Liver (tissue), 9 donors: ENCODE measurements around the gene AGAP2. TPM values are rescaled to one million over a fixed set of nuclear protein-coding genes. Genes with fewer than 3 reads are reported as not detected.

Source experiments
- DNase-seq: peaks from one replicate; pipeline ENCODE4 v3.0.0-alpha.2; 2017; ENCODE audit warnings: low spot score
- H3K27ac ChIP-seq, 2 donors: one replicate each; pipeline ENCODE4 v1.7.0; 2013; ENCODE audit warnings: inconsistent platforms in 2 of 2, low read length in 2 of 2, control low read depth in 1 of 2, low read depth in 1 of 2, mild to moderate bottlenecking in 1 of 2
- H3K27me3 ChIP-seq, 4 donors: one replicate each; pipeline versions ENCODE4 v1.6.1 to v1.7.0; 2013; ENCODE audit warnings: low read length in 3 of 4, inconsistent platforms in 1 of 4, mild to moderate bottlenecking in 1 of 4, moderate library complexity in 1 of 4; ENCODE audit not compliant: control insufficient read depth in 4 of 4, insufficient read depth in 4 of 4
- H3K36me3 ChIP-seq, 4 donors: one replicate each; pipeline versions ENCODE4 v1.6.1 to v1.7.0; 2013; ENCODE audit warnings: low read length in 3 of 4, mild to moderate bottlenecking in 3 of 4, low read depth in 1 of 4, moderate library complexity in 1 of 4; ENCODE audit not compliant: control insufficient read depth in 4 of 4, insufficient read depth in 3 of 4
- H3K4me1 ChIP-seq, 4 donors: one replicate each; pipeline versions ENCODE4 v1.6.1 to v1.7.0; 2013; ENCODE audit warnings: low read length in 3 of 4, mild to moderate bottlenecking in 3 of 4, moderate library complexity in 1 of 4; ENCODE audit not compliant: control insufficient read depth in 4 of 4, insufficient read depth in 4 of 4
- H3K4me3 ChIP-seq, 3 donors: one replicate each; pipeline versions ENCODE4 v1.6.1 to v1.7.0; 2013; ENCODE audit warnings: low read length in 3 of 3, control low read depth in 1 of 3, low read depth in 1 of 3, mild to moderate bottlenecking in 1 of 3
- H3K9ac ChIP-seq, 2 donors: one replicate each; pipeline ENCODE4 v1.7.0; 2013; ENCODE audit warnings: low read length in 2 of 2, mild to moderate bottlenecking in 2 of 2, moderate library complexity in 2 of 2, control low read depth in 1 of 2, low read depth in 1 of 2
- H3K9me3 ChIP-seq, 4 donors: one replicate each; pipeline versions ENCODE4 v1.6.1 to v1.7.0; 2013; ENCODE audit warnings: low read length in 3 of 4; ENCODE audit not compliant: control insufficient read depth in 4 of 4
- ATF3 ChIP-seq: IDR thresholded peaks from 2 replicates; pipeline ENCODE4 v1.6.1; 2016; ENCODE audit warnings: antibody characterized with exemption
- EGR1 ChIP-seq, 2 donors: IDR thresholded peaks; 2 replicates each; pipeline ENCODE4 v1.6.1; 2016 to 2018; ENCODE audit warnings: antibody characterized with exemption in 2 of 2, low read depth in 2 of 2
- FOXA1 ChIP-seq: IDR thresholded peaks from 2 replicates; pipeline ENCODE4 v1.6.1; 2016; ENCODE audit warnings: antibody characterized with exemption
- GABPA ChIP-seq, 2 donors: IDR thresholded peaks in 1 of 2; conservative IDR thresholded peaks in 1 of 2; 2 replicates each; pipeline ENCODE4 v1.6.1; 2016; ENCODE audit warnings: antibody characterized with exemption in 2 of 2, mild to moderate bottlenecking in 1 of 2, moderate library complexity in 1 of 2
- HNF4A ChIP-seq, 2 donors: conservative IDR thresholded peaks; 2 replicates each; pipeline ENCODE4 v1.6.1; 2016; ENCODE audit warnings: antibody characterized with exemption in 2 of 2, mild to moderate bottlenecking in 2 of 2
- JUND ChIP-seq, 2 donors: IDR thresholded peaks; 2 replicates each; pipeline ENCODE4 v1.6.1; 2016; ENCODE audit warnings: antibody characterized with exemption in 2 of 2
- MAX ChIP-seq: IDR thresholded peaks from 2 replicates; pipeline ENCODE4 v1.6.1; 2016; ENCODE audit warnings: antibody characterized with exemption
- NR2F2 ChIP-seq: IDR thresholded peaks from 2 replicates; pipeline ENCODE4 v1.6.1; 2016; ENCODE audit warnings: antibody characterized with exemption
- RAD21 ChIP-seq, 2 donors: IDR thresholded peaks; 2 replicates each; pipeline ENCODE4 v1.6.1; 2016; ENCODE audit warnings: antibody characterized with exemption in 2 of 2, mild to moderate bottlenecking in 2 of 2
- REST ChIP-seq: IDR thresholded peaks from 2 replicates; pipeline ENCODE4 v1.6.1; 2016; ENCODE audit warnings: antibody characterized with exemption, mild to moderate bottlenecking
- SP1 ChIP-seq: IDR thresholded peaks from 2 replicates; pipeline ENCODE4 v1.6.1; 2018; ENCODE audit warnings: antibody characterized with exemption, mild to moderate bottlenecking
- YY1 ChIP-seq: IDR thresholded peaks from 2 replicates; pipeline ENCODE4 v1.6.1; 2016; ENCODE audit warnings: antibody characterized with exemption, mild to moderate bottlenecking
- WGBS: extraction: QIAGEN DNeasy Blood & Tissue Kit; methylation state at CpG from one replicate; pipeline ENCODE4 v1.1.7; 2013; 5-methylcytosine and 5-hydroxymethylcytosine counted together
- polyA plus RNA-seq, 2 donors: library from polyadenylated mRNA; stranded (reverse) in 1 of 2; unstranded in 1 of 2; fragments of 200-250 nt in 1 of 2; fragments of >200 nt in 1 of 2; fragmentation: Nextera tagmentation in 1 of 2; extraction: Ambion mirVana in 1 of 2; gene quantifications; one replicate each; pipeline versions ENCODE4 v1.2.1 to v1.2.3, GENCODE V29; 2013 to 2015
- total RNA-seq, 2 donors: library from RNA; depleted of rRNA; stranded (reverse); fragments of >200 nt; gene quantifications; one replicate each; pipeline ENCODE4 v1.2.3, GENCODE V29; 2014
- TF ChIP-seq, protein P1 (sequence below): IDR thresholded peaks from 2 replicates; pipeline ENCODE4 v1.6.1; 2016; ENCODE audit warnings: antibody characterized with exemption
- TF ChIP-seq, protein P2 (sequence below): fragments of 150-350 bp; IDR thresholded peaks from 2 replicates; pipeline ENCODE4 v1.5.1; 2017; ENCODE audit warnings: improper control_type of control experiment, low read depth, low read length; ENCODE audit not compliant: missing input control
- donor health status: healthy.
- donor health status: healthy.
- donor health status: healthy.
- donor health status: healthy.
- donor health status: healthy.

AGAP2 gene
- total and polyA plus RNA-seq, 4 donors: 0.18 to 1.7 (median 0.64) TPM

DNA sequence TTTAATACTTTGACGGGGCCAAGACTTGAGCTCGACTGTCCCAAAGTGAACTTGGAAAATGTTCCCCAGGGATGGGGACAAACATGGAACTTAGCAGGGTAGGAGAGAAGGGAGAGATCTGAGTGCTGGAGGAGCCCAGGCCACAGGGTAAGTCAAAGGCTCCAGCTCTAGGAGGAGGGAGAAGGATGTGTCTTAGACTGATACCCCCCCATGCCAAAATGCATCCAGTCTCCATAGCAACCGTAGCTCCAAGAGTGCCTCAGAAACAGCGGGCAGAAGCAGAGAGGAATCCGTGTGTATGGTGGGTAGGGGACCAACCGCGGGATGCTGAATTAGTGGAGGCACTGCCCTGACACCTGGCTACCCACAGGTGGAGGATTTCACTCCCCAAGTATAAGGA is 845 bp upstream of the AGAP2 start:
- H3K27ac ChIP-seq: no peak overlapping the region
- peaks cover 0 to 10% (median 4%) of the 10 kb centered on the region in 4 donors for H3K27me3 ChIP-seq
- peaks cover 3 to 26% (median 15%) of the 10 kb centered on the region in 4 donors for H3K4me1 ChIP-seq
- DNase-seq: no peak
- no peak overlapping the region for H3K9ac ChIP-seq
- 33% methylated on average over 7 of the region's 7 CpGs for WGBS
- no peaks in the 10 kb centered on the region for H3K9me3 ChIP-seq
- TF ChIP-seq FOXA1 (no peak), REST (no peak), GABPA (IDR thresholded peaks at IDR 0.05 in 1 of 2, conservative IDR thresholded peaks at IDR 0.05 in 1 of 2) (no peak), RAD21 (IDR thresholded peaks at IDR 0.05) (no peak), ATF3 (no peak), SP1 (no peak)
- H3K4me3 ChIP-seq: no peak overlapping the region
- no peaks in the 10 kb centered on the region for H3K36me3 ChIP-seq

DNA sequence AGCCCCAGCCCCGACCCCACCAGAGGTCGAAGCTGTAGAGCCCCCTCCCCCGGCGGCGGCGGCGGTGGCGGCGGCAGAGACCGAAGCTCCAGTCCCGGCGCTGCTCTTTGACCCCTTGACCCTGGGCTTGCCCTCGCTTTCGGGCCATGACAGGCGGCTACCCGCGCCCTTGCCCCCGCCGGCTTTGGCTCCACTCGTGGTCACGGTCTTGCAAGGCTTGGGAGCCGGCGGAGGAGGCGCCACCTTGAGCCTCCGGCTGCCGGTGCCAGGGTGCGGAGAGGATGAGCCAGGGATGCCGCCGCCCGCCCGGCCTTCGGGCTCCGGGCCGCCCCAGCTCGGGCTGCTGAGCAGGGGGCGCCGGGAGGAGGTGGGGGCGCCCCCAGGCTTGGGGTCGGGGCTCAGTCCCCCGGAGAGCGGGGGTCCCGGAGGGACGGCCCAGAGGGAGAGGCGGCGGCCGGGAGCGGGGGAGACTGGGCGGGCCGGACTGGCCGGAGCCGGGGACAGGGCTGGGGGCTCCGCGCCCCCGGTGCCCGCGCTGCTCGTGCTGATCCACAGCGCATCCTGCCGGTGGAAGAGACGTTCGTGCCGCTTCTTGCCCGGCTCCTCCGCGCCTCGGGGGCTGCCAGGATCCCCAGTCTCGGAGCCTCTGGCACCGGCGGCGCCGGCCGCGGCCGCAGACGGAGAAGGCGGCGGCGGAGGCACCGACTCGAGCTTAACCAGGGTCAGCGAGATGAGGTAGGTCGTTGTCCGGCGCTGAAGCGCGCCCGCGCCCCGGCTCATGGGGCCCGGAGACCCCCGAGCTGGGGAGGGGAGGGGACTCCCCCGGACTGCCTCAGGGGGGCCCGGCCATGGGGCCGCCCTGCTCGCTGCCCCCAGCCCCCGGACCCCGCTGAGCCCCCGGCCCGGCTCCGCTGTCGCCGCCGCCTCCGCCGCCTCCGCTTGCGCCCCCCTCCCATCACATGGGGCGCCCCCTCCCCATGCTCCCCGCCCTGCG is 778 bp downstream of the AGAP2 start:
- H3K4me1 ChIP-seq: peaks cover 3 to 22% (median 15%) of the 10 kb centered on the region in 4 donors
- H3K27me3 ChIP-seq: peaks cover 0 to 10% (median 4%) of the 10 kb centered on the region in 4 donors
- TF ChIP-seq, protein P1, sequence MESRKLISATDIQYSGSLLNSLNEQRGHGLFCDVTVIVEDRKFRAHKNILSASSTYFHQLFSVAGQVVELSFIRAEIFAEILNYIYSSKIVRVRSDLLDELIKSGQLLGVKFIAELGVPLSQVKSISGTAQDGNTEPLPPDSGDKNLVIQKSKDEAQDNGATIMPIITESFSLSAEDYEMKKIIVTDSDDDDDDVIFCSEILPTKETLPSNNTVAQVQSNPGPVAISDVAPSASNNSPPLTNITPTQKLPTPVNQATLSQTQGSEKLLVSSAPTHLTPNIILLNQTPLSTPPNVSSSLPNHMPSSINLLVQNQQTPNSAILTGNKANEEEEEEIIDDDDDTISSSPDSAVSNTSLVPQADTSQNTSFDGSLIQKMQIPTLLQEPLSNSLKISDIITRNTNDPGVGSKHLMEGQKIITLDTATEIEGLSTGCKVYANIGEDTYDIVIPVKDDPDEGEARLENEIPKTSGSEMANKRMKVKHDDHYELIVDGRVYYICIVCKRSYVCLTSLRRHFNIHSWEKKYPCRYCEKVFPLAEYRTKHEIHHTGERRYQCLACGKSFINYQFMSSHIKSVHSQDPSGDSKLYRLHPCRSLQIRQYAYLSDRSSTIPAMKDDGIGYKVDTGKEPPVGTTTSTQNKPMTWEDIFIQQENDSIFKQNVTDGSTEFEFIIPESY: no peak
- TF ChIP-seq, protein P2, sequence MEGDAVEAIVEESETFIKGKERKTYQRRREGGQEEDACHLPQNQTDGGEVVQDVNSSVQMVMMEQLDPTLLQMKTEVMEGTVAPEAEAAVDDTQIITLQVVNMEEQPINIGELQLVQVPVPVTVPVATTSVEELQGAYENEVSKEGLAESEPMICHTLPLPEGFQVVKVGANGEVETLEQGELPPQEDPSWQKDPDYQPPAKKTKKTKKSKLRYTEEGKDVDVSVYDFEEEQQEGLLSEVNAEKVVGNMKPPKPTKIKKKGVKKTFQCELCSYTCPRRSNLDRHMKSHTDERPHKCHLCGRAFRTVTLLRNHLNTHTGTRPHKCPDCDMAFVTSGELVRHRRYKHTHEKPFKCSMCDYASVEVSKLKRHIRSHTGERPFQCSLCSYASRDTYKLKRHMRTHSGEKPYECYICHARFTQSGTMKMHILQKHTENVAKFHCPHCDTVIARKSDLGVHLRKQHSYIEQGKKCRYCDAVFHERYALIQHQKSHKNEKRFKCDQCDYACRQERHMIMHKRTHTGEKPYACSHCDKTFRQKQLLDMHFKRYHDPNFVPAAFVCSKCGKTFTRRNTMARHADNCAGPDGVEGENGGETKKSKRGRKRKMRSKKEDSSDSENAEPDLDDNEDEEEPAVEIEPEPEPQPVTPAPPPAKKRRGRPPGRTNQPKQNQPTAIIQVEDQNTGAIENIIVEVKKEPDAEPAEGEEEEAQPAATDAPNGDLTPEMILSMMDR: no peak
- TF ChIP-seq MAX: no peak
- no peak for TF ChIP-seq GABPA (IDR thresholded peaks at IDR 0.05 in 1 of 2, conservative IDR thresholded peaks at IDR 0.05 in 1 of 2)
- TF ChIP-seq YY1: no peak
- no peak for TF ChIP-seq JUND (IDR thresholded peaks at IDR 0.05)
- no peak for TF ChIP-seq SP1
- TF ChIP-seq HNF4A (conservative IDR thresholded peaks at IDR 0.05): no peak
- no peak for TF ChIP-seq NR2F2
- no peak for TF ChIP-seq EGR1 (IDR thresholded peaks at IDR 0.05; ENCODE audit: low read depth in 2 of 2)
- H3K4me3 ChIP-seq: peak overlapping the region in 1 of 3 donors; percentile 24
- no peak for DNase-seq
- no peak overlapping the region for H3K9ac ChIP-seq
- WGBS: 25% methylated on average over 110 of the region's 110 CpGs
- no peaks in the 10 kb centered on the region for H3K36me3 ChIP-seq
- H3K9me3 ChIP-seq: no peaks in the 10 kb centered on the region
- no peak overlapping the region for H3K27ac ChIP-seq
